BLaER1 treated with 17β-estradiol and CSF1 and Interleukin-3, amounts not matched to agents 10 nM and 100 nM (cell line): ENCODE results near the gene GLA.

ENCODE experiments used
- H3K27ac ChIP-seq, 11 experiments: shearing (Covaris generic); formaldehyde crosslinking; 2 replicates each; pipeline ENCODE4 v1.8.1; 2022
- H3K27me3 ChIP-seq, 11 experiments: shearing (Covaris generic); formaldehyde crosslinking; 2 replicates each; pipeline ENCODE4 v1.8.1; 2022
- H3K36me3 ChIP-seq, 11 experiments: shearing (Covaris generic); formaldehyde crosslinking; 2 replicates each; pipeline ENCODE4 v1.8.1; 2022
- H3K4me1 ChIP-seq, 10 experiments: shearing (Covaris generic); formaldehyde crosslinking; 2 replicates each; pipeline ENCODE4 v1.8.1; 2022
- H3K4me2 ChIP-seq, 11 experiments: shearing (Covaris generic); formaldehyde crosslinking; 2 replicates each; pipeline ENCODE4 v1.8.1; 2022
- H3K4me3 ChIP-seq, 10 experiments: shearing (Covaris generic); formaldehyde crosslinking; 2 replicates each; pipeline ENCODE4 v1.8.1; 2022
- H3K9ac ChIP-seq, 11 experiments: shearing (Covaris generic); formaldehyde crosslinking; 2 replicates each; pipeline ENCODE4 v1.8.1; 2022
- H3K9me3 ChIP-seq, 11 experiments: shearing (Covaris generic); formaldehyde crosslinking; replicated peaks in 1 of 11; 2 replicates each; pipeline ENCODE4 v1.8.1; 2022
- H4K20me1 ChIP-seq, 11 experiments: shearing (Covaris generic); formaldehyde crosslinking; 2 replicates each; pipeline ENCODE4 v1.8.1; 2022
- Cebpa-rat ChIP-seq, 11 experiments: shearing (Covaris generic); IDR thresholded peaks; 2 replicates each; pipeline ENCODE4 v1.8.1; 2022

GLA gene

DNA sequence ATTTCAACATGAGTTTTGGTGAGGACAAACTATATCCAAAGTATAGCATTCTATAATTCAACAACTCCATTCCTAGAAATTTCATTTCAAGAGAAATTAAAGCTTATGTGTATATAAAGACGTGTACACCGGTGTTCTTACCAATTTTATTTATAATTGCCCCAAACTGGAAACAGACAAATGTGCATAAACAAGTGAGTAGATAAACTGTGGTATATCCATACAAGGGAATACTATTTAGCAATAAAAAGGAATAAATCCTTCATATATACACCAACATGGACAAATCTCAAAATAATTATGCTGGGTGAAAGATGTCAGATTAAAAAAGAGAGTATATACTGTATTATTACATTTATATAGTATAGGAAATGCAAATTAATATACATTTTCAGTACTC, 20.2 kb upstream of the GLA start:
- Histone ChIP-seq H4K20me1 (no peaks in the 10 kb centered on the region), H3K4me1 (peaks cover 0 to 16% (median 0%) of the 10 kb centered on the region in 10 experiments; a peak in 6 of 20 replicates), H3K27ac (no peak overlapping the region), H3K9ac (no peak overlapping the region), H3K27me3 (no peaks in the 10 kb centered on the region), H3K4me3 (no peak overlapping the region), H3K4me2 (no peak overlapping the region), H3K36me3 (peaks cover 0 to 29% (median 4%) of the 10 kb centered on the region in 11 experiments; a peak in 6 of 22 replicates), H3K9me3 (peaks cover 10 to 19% (median 15%) of the 10 kb centered on the region in 11 experiments; a peak in 21 of 22 replicates)
- no peak for TF ChIP-seq Cebpa-rat (IDR thresholded peaks at IDR 0.05)

DNA sequence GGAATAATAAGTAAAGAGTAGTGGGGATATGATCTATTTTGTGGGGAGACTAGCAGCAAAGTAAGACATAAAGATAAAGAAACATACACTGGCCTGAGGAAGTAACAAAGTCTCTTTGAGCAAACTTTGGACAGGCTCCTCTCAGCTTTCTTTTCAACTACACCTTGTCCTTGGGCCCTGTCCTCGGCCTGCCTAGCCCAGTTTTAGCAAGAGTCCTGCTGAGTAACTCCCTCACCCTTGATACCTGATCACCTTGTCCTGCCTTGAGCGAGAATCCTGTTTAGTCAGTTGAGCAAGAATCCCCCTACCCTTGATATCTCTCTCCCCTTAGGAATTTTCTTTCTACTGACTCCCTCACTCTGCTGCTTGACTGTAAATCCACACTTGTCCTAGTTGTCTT, 11.8 kb upstream of the GLA start:
- H3K4me3 ChIP-seq = no peak overlapping the region

DNA sequence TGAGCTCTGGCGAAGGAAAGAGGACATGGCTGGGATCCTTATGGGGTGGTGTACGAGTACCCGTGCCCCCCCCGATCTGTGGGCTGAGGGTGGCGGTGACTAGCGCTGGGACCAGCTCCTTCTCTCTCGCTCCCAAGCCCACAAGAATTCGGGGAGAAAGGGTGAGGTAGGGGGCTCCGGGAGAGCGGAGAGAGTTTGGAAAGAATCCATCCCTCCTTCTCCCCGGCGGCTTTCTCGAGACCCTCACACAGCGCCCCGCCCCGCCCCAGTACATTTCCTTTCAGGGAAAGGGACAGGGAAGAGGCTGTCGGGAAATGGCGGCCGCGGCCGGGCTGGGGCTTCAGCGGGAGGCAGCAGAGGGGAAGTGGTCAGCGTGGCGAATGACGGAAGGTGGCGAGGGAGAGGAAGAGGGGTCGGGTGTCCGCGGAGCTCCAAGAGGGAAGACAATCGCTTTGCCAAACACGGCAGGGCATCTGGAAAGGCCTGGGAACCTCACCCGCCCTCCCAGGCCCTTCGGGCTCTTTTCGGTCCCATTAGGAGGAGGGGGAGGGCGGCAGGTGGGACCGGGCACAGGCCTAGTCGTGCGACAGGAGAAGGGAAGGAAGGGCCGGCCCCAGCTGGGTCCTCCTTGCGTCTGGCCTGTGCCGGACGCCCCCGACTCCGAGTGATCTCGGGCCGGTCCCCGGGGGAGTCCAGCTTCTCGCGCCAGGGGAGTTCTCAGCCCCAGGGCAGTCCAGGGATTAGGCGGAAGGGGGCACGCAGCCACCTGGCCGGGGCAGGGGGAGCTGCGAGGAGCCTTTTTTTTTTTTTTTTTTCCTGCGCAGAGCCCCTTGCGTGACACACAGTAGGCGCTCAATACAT, 10.5 kb upstream of the GLA start:
- Histone ChIP-seq H4K20me1 (peaks cover 0 to under 1% (median 0%) of the 10 kb centered on the region in 11 experiments; a peak in 1 of 22 replicates), H3K4me1 (peaks cover 13 to 39% (median 18%) of the 10 kb centered on the region in 10 experiments), H3K27me3 (peaks cover 0 to 15% (median 9%) of the 10 kb centered on the region in 11 experiments; a peak in 9 of 22 replicates), H3K4me3 (peak overlapping the region; percentile 50 to 72 (median 61)), H3K9me3 (no peaks in the 10 kb centered on the region), H3K36me3 (peaks cover 0 to 12% (median under 1%) of the 10 kb centered on the region in 11 experiments; a peak in 11 of 22 replicates), H3K9ac (peak overlapping the region; percentile 73 to 93 (median 82)), H3K4me2 (peak overlapping the region; percentile 63 to 83 (median 76)), H3K27ac (peak overlapping the region; percentile 70 to 93 (median 81))
- no peak for TF ChIP-seq Cebpa-rat (IDR thresholded peaks at IDR 0.05)

More for the DNA sequence above, 11.8 kb upstream of the GLA start:
- H3K4me1 ChIP-seq = peaks cover 13 to 30% (median 18%) of the 10 kb centered on the region in 10 experiments
- no peaks in the 10 kb centered on the region for H4K20me1 ChIP-seq
- H3K36me3 ChIP-seq = 0 out of 22 replicates have a peak, but pooled peaks cover 0 to 9% (median 0%) of the 10 kb centered on the region in 11 experiments
- no peaks in the 10 kb centered on the region for H3K9me3 ChIP-seq
- TF ChIP-seq Cebpa-rat (IDR thresholded peaks at IDR 0.05) = no peak
- peak overlapping the region in 3 of 11 experiments; percentile 69 to 83 (median 80); a peak in 4 of 22 replicates for H3K4me2 ChIP-seq
- peaks cover 0 to 15% (median 9%) of the 10 kb centered on the region in 11 experiments; a peak in 9 of 22 replicates for H3K27me3 ChIP-seq
- H3K27ac ChIP-seq = no peak overlapping the region
- H3K9ac ChIP-seq = no peak overlapping the region

DNA sequence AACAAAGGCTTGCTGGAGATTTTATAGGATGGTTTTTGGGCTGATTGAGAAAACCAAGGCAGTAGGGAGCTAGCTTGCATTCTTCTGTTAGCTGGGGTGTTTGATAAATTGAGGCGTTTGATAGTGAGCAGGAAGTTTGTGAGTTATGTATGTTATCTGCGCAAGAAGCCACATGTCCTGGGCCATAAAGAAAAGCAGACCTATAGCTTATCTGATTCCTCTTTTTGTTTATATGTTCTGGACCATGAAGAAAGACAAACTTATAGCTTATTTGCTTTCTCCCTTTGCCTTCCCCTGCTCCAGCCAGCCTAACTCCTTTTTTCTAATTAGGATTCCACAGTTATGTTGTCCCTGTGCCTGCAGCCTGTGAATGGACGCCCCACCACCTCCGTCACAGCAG, 9.5 kb upstream of the GLA start:
- Histone ChIP-seq H3K36me3 (peaks cover 9 to 23% (median 11%) of the 10 kb centered on the region in 11 experiments), H3K4me2 (peak overlapping the region in 4 of 11 experiments; percentile 69 to 83 (median 75); a peak in 5 of 22 replicates), H3K4me3 (no peak overlapping the region), H3K9ac (0 out of 22 replicates have a peak overlapping the region, but pooled peaks of 1 of the 11 experiments have one; percentile 92), H3K27ac (peak overlapping the region in 1 of 11 experiments; percentile 90; a peak in 3 of 22 replicates), H3K9me3 (no peaks in the 10 kb centered on the region), H3K4me1 (peaks cover 13 to 49% (median 19%) of the 10 kb centered on the region in 10 experiments), H4K20me1 (peaks cover 0 to 11% (median 4%) of the 10 kb centered on the region in 11 experiments; a peak in 9 of 22 replicates), H3K27me3 (peaks cover 0 to 15% (median 9%) of the 10 kb centered on the region in 11 experiments; a peak in 9 of 22 replicates)
- TF ChIP-seq Cebpa-rat (IDR thresholded peaks at IDR 0.05) = no peak

DNA sequence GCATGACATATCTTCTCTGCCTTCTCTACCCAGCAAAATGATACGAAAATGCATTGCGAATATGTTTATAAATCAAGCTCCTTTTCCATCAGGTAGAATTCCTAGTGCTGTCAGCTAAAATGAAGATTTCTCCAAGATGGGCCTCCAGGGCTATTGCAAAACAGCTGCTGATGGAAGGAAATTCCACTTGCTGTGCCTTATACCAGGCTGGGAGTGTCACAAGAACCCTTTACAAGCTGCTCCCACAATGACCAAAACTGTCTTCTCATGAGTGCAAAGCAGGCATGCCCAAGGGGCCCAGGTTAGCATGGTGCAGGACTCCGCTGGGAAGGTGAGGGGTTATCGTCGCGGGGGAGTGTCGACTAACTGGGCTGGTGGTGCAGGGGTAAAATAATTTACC, 9.0 kb upstream of the GLA start:
- Histone ChIP-seq H3K27ac (no peak overlapping the region), H3K4me3 (no peak overlapping the region), H3K27me3 (peaks cover 0 to 15% (median 9%) of the 10 kb centered on the region in 11 experiments; a peak in 9 of 22 replicates), H3K36me3 (peaks cover 12 to 27% (median 15%) of the 10 kb centered on the region in 11 experiments), H3K4me2 (peak overlapping the region in 1 of 11 experiments; percentile 83; a peak in 2 of 22 replicates), H3K9me3 (no peaks in the 10 kb centered on the region), H3K4me1 (peaks cover 13 to 54% (median 20%) of the 10 kb centered on the region in 10 experiments), H3K9ac (no peak overlapping the region), H4K20me1 (peaks cover 0 to 16% (median 9%) of the 10 kb centered on the region in 11 experiments; a peak in 9 of 22 replicates)
- no peak for TF ChIP-seq Cebpa-rat (IDR thresholded peaks at IDR 0.05)

DNA sequence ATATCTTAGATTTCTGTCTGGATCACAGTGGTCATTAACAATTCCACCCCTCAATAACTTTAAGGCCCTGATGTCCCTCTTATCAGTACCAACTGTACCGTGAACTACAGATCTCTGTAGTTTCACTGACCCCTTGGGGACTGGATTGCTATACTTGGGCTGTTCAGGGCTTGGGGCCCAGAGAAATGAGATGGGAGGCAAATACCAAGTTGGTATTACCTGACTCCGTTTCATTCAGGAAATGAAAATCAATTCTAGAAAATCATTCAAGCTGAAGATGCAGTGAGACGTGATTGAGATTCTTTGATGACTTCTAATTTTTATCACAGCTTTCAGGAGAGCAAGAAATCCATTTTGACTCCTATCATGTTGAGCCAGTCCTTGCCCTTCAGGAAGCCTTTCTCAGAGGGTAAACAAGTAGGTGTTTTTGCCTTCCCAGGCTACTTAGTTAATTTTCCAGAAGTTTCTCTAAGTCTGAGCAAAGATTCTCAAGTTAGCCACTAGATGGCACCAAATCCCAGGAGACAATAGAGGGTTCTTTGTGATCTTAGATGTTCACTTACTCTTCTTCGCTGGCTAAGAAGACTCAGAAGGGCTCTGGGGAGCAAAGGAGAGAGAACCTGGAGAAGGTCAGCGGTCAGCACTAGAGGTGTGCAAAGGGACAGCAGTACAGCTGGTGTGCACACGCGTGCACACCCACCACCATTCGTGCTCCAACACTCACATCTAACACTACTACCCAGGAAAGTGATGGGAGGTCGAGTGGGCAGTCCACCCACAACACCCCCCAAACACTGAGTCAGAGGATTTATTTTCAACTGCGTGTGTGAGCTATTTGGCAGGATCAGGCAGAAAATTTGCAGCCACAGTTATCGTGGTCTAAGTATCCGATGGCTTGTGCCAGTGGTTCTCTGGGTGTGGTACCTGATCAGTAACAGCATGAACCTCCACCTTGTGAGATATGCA, 7.7 kb upstream of the GLA start:
- Histone ChIP-seq H3K9me3 (no peaks in the 10 kb centered on the region), H4K20me1 (peaks cover 0 to 23% (median 11%) of the 10 kb centered on the region in 11 experiments; a peak in 11 of 22 replicates), H3K4me2 (peak overlapping the region; percentile 28 to 71 (median 50)), H3K27ac (peak overlapping the region in 10 of 11 experiments; percentile 15 to 58 (median 36); a peak in 12 of 22 replicates), H3K4me1 (peaks cover 18 to 65% (median 26%) of the 10 kb centered on the region in 10 experiments), H3K9ac (peak overlapping the region; percentile 7 to 67 (median 40); a peak in 16 of 22 replicates), H3K27me3 (peaks cover 0 to 15% (median 9%) of the 10 kb centered on the region in 11 experiments; a peak in 9 of 22 replicates), H3K4me3 (no peak overlapping the region), H3K36me3 (peaks cover 12 to 27% (median 16%) of the 10 kb centered on the region in 11 experiments)
- no peak for TF ChIP-seq Cebpa-rat (IDR thresholded peaks at IDR 0.05)

DNA sequence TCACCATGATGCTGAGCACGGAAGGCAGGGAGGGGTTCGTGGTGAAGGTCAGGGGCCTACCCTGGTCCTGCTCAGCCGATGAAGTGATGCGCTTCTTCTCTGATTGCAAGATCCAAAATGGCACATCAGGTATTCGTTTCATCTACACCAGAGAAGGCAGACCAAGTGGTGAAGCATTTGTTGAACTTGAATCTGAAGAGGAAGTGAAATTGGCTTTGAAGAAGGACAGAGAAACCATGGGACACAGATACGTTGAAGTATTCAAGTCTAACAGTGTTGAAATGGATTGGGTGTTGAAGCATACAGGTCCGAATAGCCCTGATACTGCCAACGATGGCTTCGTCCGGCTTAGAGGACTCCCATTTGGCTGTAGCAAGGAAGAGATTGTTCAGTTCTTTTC, 4.3 kb upstream of the GLA start:
- H3K36me3 ChIP-seq = peaks cover 12 to 27% (median 16%) of the 10 kb centered on the region in 11 experiments
- H3K27me3 ChIP-seq = no peaks in the 10 kb centered on the region
- H3K9ac ChIP-seq = no peak overlapping the region
- H3K27ac ChIP-seq = no peak overlapping the region
- TF ChIP-seq Cebpa-rat (IDR thresholded peaks at IDR 0.05) = no peak
- H3K9me3 ChIP-seq = peaks cover 0 to 12% (median 5%) of the 10 kb centered on the region in 11 experiments; a peak in 4 of 22 replicates
- peak overlapping the region in 5 of 11 experiments; percentile 1 to 66 (median 47); a peak in 8 of 22 replicates for H3K4me2 ChIP-seq
- peaks cover 0 to 27% (median 11%) of the 10 kb centered on the region in 11 experiments; a peak in 11 of 22 replicates for H4K20me1 ChIP-seq
- H3K4me3 ChIP-seq = no peak overlapping the region
- peaks cover 21 to 59% (median 26%) of the 10 kb centered on the region in 10 experiments for H3K4me1 ChIP-seq
